GM19372 (cell line): ENCODE results near the gene ARHGAP44.

Source experiments
- ATAC-seq: cut with Tn5 transposase; IDR thresholded peaks from one replicate; pipeline ENCODE4 v1.9.1; 2021; ENCODE audit warnings: mild to moderate bottlenecking, low read depth, moderate library complexity; ENCODE audit not compliant: unreplicated experiment

The ARHGAP44 gene

GRCh38 chr17:12887088-12887487, 97.8 kb downstream of the ARHGAP44 start:
- no peak for ATAC-seq

DNA sequence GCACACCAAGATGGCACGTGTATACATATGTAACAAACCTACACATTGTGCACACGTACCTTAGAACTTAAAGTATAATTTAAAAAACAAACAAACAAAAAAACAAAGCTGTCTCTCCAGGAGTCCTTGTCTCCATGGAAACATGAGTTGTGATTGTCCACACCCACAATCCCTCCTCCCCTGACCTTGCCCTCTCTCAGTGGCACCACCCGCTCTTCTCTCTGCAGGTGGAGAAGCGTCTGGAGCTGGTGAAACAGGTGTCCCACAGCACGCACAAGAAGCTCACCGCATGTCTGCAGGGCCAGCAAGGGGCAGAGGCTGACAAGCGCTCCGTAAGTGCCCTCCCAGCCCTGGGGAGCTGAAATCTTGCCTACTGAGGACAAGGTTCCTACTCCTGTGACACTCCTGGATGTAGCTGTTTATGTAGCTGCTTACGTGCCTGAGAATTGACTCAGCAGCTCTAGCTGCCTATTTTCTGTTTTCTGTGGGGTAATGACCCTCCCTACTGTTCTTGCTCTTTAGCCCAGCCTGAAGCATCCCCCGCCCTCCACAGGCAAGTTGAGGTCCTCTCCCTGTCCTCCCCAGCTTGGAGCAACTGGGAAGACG, 107.0 kb downstream of the ARHGAP44 start:
- ATAC-seq, result no peak

GRCh38 chr17:12898110-12898509, 108.8 kb downstream of the ARHGAP44 start:
- ATAC-seq, result no peak

DNA sequence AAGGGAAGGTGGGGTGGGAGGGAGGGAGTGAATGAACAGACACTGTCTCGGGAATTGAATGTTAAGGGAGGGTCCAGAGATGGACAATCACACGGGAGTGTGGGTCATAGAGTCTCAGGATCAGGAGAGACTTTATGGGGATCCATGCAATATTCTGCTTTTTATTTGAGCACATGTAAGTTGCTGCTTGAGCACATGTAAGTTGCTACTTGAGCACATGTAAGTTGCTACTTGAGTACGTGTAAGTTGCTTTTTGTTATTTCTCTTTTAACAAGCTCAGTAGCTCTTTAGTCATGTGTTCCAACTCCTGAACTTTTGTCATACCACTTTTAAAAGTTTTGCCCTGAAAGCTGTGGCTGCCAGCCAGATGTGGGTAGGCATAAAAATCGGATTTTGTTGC, 110.3 kb downstream of the ARHGAP44 start:
- ATAC-seq, result no peak

GRCh38 chr17:12900474-12900873, 111.2 kb downstream of the ARHGAP44 start:
- ATAC-seq, result no peak

DNA sequence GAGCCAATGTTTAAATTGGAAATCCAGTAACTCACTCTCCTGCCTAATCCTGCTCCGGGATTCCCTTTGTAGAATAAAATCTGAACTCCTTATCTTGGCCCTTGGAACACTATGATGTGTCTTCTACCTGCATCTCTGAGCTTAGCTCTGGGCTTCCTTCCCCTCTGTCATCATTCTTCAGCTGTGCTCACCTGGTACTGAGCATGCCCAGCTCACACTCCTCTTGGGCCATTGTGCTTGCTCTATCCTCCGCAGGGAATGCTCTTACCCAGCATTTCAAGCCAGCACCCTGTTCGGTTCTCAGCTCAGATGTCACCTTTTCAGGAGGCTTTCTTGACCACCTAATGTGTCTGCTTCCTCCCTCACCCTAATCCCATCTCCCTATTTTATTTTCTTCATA, 112.7 kb downstream of the ARHGAP44 start:
- no peak for ATAC-seq

GRCh38 chr17:12907477-12907876, 118.2 kb downstream of the ARHGAP44 start:
- ATAC-seq, result no peak

DNA sequence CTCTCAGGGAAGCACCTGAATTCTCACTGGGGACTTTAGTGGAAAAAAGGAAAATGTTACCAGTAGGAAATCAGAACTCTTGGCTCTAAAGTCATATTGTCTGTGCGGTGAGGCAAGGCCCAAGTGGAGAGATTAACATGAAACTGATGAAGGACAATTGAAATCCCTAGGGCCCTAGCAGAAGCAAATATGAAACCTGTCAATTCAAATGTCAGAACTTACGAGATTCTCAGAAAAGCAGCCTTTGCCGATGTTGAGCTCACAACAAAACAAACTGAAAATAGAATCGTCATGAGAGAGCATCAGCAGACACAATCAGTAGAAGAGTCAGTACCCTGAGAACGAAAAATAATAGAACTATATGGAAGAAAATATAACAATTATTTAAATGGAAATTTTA, 119.7 kb downstream of the ARHGAP44 start:
- no peak for ATAC-seq

DNA sequence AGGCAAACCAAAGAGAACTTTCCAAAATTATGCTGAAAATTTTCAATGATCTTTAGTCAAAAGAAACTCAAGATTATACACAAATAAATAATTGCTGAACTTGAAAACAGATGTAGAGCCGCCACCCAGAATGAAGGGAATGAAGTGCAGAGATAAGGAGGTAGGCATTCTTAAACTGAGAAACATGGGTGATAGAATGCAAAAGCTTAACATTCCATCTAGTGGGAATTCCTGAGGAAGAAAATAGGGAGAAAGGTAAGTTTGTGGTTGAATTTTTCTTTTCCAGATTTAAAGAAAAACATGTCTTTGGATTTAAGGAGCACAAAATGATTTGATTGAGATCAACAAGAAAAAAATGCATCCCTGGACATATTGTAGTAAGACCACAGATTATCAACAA, 120.2 kb downstream of the ARHGAP44 start:
- ATAC-seq, result no peak

DNA sequence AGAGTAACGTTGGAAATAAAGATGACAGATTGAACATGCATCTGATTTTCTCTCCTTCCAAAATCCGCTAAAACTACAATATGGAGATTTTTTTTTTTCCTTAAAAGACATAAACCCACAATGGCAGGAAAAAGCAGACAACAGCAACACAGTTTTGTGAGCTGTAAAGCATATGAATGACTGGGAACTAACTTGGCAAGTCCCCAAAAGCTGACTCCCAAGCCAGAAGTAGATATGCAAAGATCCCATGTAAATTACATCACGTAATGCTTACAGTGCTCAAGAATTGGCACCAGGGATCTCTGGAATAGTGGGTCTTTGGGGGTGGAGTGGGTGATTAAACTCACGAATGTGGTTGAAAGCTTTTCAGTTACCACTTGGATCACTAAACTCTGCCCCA, 121.9 kb downstream of the ARHGAP44 start:
- no peak for ATAC-seq

- no peak for ATAC-seq
Observed at GRCh38 chr17:12917399-12917798, 128.1 kb downstream of the ARHGAP44 start.

GRCh38 chr17:12918142-12918541, 128.8 kb downstream of the ARHGAP44 start:
- no peak for ATAC-seq

- no peak for ATAC-seq
Observed at GRCh38 chr17:12922120-12922519, 132.8 kb downstream of the ARHGAP44 start.

- no peak for ATAC-seq
Observed at GRCh38 chr17:12924614-12925013, 135.3 kb downstream of the ARHGAP44 start.

DNA sequence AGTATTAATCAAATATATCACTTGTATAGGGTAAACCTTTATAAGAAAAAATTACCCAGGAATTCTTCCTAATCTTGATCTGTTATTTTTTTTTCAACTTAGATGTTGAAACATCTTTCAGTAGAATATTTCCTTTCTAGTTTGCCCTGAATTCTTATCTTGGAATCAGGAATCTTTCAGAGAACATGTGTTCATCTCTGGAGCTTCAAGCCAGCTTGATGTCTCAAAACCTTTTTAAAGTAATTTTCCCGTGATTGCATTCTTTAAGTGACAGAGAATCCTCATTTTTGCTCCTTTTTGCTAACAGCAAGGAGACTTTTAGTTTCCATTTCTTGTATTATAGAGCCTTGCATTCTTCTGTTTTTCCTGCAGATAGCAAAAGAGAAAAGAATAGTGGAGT, 137.7 kb downstream of the ARHGAP44 start:
- ATAC-seq, result no peak

GRCh38 chr17:12927541-12928425, 138.5 kb downstream of the ARHGAP44 start:
- no peak for ATAC-seq

DNA sequence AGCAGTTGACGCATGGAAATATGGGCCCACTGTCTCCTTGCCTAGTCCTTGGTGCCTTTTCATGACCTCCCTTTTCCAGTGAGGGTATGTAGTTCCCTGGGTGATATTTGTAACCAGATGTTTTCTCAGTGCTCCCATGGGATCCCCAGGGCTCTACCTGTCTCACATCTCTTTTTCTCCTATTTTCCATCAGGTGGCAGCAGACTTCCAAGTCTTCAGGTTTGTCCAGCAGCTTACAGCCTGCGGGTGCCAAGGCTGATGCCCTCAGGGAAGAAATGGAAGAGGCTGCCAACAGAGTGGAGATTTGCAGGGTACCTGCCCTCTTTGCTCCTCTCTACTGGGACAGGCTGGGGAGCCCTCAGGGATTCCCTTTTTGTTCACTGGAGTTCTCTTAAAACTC, 139.4 kb downstream of the ARHGAP44 start:
- no peak for ATAC-seq

DNA sequence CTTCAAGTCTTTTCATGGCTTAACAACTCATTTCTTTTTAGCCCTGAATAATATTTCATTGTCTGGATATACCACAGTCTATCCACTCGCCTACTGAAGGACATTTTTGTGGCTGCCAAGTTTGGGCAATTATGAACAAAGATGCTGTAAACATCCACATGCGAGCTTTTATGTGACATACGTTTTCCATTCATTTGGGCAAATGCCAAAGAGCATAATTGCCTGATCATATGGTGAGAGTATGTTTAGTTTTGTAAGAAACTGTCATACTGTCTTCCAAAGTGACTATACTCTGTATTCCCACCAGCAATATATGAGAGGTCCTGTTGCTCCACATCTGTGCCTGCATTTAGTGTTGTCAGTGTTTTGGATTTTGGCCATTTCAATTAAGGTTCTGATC, 147.2 kb downstream of the ARHGAP44 start:
- no peak for ATAC-seq

GRCh38 chr17:12940699-12941098, 151.4 kb downstream of the ARHGAP44 start:
- ATAC-seq, result no peak

- ATAC-seq, result no peak
Observed at GRCh38 chr17:12947047-12947446, 157.7 kb downstream of the ARHGAP44 start.

DNA sequence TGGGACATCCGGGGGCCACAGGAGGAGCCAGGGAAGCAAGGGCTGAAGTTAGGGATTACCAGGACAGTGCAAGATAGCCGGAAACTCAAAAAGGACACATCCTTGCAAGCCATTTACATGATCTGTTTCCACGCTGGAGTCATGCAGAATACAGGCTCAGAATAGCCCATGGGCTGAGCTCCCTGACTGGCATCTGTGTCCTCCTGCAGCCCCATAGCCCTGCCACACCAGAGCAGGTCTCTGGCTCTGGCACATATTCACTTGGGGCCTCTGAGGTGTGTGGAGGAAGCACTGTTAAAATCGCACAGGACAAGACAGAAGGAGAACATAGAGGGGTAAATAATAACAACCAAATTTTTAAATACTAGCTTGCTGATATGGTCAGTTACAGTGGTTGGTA, 162.7 kb downstream of the ARHGAP44 start:
- no peak for ATAC-seq

DNA sequence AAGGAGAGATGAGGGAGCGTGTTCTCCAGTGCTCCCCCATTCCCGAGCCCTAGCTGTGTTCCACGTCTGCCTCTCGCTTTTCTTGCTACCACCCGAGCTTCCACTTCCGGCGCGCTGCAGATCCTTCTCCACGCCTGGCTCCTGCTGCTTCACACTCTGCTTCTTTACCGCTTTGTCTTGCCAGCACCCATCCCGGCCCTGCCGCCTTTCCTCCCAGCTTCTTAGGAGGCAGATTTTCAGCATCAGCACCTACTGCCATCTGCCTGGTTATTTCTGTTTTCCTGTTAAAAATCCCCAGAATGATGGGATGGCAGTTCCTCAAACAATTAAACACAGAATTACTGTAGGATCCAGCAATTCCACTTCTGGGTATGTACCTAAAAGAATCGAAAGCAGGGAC, 163.9 kb downstream of the ARHGAP44 start:
- ATAC-seq, result no peak
